ENCODE results near the gene TECTA.

TECTA gene, protein sequence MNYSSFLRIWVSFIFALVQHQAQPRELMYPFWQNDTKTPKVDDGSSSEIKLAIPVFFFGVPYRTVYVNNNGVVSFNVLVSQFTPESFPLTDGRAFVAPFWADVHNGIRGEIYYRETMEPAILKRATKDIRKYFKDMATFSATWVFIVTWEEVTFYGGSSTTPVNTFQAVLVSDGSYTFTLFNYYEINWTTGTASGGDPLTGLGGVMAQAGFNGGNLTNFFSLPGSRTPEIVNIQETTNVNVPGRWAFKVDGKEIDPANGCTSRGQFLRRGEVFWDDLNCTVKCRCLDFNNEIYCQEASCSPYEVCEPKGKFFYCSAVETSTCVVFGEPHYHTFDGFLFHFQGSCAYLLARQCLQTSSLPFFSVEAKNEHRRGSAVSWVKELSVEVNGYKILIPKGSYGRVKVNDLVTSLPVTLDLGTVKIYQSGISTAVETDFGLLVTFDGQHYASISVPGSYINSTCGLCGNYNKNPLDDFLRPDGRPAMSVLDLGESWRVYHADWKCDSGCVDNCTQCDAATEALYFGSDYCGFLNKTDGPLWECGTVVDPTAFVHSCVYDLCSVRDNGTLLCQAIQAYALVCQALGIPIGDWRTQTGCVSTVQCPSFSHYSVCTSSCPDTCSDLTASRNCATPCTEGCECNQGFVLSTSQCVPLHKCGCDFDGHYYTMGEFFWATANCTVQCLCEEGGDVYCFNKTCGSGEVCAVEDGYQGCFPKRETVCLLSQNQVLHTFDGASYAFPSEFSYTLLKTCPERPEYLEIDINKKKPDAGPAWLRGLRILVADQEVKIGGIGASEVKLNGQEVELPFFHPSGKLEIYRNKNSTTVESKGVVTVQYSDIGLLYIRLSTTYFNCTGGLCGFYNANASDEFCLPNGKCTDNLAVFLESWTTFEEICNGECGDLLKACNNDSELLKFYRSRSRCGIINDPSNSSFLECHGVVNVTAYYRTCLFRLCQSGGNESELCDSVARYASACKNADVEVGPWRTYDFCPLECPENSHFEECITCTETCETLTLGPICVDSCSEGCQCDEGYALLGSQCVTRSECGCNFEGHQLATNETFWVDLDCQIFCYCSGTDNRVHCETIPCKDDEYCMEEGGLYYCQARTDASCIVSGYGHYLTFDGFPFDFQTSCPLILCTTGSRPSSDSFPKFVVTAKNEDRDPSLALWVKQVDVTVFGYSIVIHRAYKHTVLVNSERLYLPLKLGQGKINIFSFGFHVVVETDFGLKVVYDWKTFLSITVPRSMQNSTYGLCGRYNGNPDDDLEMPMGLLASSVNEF (N-terminal part only)

DNA sequence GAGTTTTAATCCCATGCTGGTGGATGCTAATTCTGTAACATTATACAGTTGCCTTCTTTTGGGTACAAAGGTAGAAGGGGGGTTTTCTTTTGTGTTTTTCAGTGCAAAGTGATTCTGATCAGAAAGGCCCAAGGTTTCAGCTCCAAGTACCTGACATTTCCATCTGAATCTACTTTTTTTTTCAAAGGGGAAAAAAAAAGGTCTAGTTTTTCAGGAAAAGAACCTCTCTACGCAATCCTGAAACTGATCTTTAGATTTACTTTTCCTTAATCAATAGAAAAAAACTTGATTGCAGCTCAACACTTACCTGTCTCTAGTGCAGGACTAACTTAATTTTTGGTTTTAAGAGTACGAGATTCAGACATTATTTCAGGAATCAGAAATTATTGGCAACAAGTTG, at the start of gene TECTA:
Gene TECTA, plus strand, starts transcription at position 301 of the 400 bp plus-strand sequence. CDS start 1,423 bp downstream, outside the sequence.
- TF ChIP-seq, protein P1, sequence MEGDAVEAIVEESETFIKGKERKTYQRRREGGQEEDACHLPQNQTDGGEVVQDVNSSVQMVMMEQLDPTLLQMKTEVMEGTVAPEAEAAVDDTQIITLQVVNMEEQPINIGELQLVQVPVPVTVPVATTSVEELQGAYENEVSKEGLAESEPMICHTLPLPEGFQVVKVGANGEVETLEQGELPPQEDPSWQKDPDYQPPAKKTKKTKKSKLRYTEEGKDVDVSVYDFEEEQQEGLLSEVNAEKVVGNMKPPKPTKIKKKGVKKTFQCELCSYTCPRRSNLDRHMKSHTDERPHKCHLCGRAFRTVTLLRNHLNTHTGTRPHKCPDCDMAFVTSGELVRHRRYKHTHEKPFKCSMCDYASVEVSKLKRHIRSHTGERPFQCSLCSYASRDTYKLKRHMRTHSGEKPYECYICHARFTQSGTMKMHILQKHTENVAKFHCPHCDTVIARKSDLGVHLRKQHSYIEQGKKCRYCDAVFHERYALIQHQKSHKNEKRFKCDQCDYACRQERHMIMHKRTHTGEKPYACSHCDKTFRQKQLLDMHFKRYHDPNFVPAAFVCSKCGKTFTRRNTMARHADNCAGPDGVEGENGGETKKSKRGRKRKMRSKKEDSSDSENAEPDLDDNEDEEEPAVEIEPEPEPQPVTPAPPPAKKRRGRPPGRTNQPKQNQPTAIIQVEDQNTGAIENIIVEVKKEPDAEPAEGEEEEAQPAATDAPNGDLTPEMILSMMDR (IDR thresholded peaks at IDR 0.05; ENCODE audit: control insufficient read depth, extremely low read depth, insufficient read depth) = no peak
- DNase-seq (ENCODE audit: low read depth) = no peak
- no peak within 1 kb of the TSS for H3K4me3 ChIP-seq (ENCODE audit: low read depth, low read length)

DNA sequence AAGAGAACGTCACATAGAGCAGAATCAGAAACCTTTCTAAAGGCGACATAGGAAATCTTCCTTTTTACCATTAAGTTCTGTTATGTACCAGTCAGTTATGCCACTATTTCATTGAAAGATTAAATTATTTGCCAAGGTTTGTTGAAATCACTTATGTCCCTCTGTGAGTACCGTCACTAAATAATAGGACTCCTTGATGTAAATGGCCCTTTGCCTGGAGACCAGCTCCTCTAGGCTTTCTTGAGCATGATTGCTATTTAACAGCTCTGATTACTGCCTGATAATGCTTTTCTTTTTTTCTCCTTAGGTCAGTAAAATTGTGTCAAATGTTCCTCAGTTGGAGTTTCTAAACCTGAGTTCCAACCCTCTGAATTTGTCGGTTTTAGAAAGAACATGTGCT, 47.8 kb upstream of the TECTA start:
- DNase-seq (ENCODE audit: low read depth) = no peak
- no peak overlapping the region for H3K4me3 ChIP-seq (ENCODE audit: low read depth, low read length)
- TF ChIP-seq, protein P1 (IDR thresholded peaks at IDR 0.05; ENCODE audit: control insufficient read depth, extremely low read depth, insufficient read depth) = no peak

DNA sequence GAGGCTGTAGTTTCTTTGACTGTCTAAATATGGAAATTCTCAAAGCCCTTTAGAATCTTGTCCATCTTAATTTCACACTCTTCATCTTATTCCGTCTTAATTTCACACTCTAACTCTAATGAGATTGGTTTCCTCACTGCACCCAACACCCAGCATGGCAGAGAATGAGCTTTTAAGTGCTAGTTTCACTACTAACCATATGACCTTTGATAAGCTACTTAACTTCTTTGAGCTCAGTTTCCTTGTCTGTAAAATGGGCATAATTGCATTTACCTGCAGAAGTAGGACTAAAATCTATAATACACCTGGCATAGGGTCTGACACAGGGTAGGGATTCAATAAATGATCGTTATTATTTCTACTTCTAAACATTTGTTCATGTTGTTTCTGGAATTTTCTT, 46.8 kb upstream of the TECTA start:
- TF ChIP-seq, protein P1 (IDR thresholded peaks at IDR 0.05; ENCODE audit: control insufficient read depth, extremely low read depth, insufficient read depth) = no peak
- DNase-seq (ENCODE audit: low read depth) = no peak
- no peak overlapping the region for H3K4me3 ChIP-seq (ENCODE audit: low read depth, low read length)

DNA sequence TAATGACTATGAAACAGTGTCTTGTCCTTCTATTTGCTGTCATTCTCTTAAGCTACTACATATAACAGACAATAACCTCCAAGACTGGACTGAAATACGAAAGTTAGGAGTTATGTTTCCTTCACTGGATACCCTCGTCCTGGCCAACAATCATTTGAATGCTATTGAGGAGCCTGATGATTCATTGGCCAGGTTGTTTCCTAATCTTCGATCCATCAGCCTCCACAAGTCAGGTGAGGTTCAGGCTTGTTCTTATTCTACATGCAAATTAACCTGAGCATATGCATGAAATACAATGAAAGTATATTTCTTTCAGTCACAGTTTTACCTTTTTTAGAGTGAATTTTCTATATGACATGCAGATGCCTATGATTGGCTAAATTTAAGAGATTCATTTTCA, 46.0 kb upstream of the TECTA start:
- H3K4me3 ChIP-seq (ENCODE audit: low read depth, low read length) = no peak overlapping the region
- no peak for DNase-seq (ENCODE audit: low read depth)

DNA sequence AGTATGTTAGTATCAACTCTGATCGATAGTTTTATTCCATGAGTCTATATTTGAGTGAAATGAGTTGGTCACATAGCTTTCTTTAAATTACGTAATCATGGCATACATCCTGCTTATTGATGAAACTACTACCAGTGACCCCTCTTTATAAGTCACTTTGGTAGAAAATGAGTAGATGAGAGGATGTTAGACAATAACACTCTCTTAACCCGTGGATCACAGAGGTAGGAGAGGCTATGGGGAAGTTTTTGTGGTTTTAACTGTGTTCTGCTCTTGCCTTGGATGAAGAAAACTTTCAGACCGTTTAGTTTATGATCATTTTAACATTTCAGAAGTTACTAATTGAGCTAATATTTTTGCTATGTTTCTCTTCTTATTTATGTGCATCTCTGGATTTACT, 43.1 kb upstream of the TECTA start:
- H3K4me3 ChIP-seq (ENCODE audit: low read depth, low read length) = no peak overlapping the region
- TF ChIP-seq, protein P1 (IDR thresholded peaks at IDR 0.05; ENCODE audit: control insufficient read depth, extremely low read depth, insufficient read depth) = no peak
- DNase-seq (ENCODE audit: low read depth) = no peak

More for the DNA sequence above, 46.0 kb upstream of the TECTA start:
- TF ChIP-seq, protein P1 (IDR thresholded peaks at IDR 0.05; ENCODE audit: control insufficient read depth, extremely low read depth, insufficient read depth) = no peak

DNA sequence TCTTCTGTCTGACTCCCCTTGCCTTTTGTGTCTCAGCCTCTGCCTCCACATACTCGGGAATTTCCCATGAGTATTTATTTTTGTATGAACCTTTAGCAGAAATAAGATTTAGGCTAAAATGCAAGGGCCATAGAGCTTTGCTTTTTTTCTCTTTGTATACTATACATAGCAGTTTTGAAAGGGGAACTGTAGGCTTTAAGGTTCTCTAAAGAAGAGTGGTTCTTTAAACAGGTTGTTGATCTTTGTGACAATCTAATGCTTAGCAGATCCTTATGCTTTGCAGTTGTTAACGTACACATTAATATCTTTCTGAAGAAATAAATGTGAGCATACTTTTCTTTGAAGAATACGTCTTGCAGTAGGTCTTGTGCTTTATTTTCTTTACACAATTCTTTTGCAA, 42.1 kb upstream of the TECTA start:
- no peak overlapping the region for H3K4me3 ChIP-seq (ENCODE audit: low read depth, low read length)
- TF ChIP-seq, protein P1 (IDR thresholded peaks at IDR 0.05; ENCODE audit: control insufficient read depth, extremely low read depth, insufficient read depth) = no peak
- DNase-seq (ENCODE audit: low read depth) = no peak
